ENCODE measurements around the gene STX11.
"Not testable (repeated sequence)": the region's sequence is repeated elsewhere in the genome, so short reads cannot be mapped to it uniquely, and the experiment has no call there.

Gene STX11

DNA sequence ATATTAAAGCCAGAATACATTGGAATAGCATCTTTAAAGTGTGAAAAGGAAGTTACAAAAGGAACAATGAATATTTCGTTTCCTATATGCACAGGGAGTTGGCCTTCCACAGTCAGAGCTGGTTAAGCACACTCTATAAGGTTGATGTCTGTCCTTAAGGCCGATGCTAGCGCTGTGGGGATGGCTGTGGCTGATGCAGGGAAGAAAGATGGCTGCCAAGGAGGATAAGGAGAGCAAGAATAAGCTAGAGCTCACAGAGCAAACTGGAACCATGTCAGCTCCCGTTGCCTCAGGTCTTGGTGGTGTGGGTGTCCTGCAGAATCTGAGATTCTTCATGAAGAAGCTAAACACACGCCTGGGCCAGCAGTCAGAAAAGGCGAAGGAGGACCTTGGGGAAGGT, 20.8 kb upstream of the STX11 start:
- Histone ChIP-seq H3K9me2 (replicated peaks; ENCODE audit: control insufficient read depth, low read length) (no peaks in the 10 kb centered on the region), H3K27ac (ENCODE audit: low read depth, low read length) (no peak overlapping the region), H3K4me2 (ENCODE audit: low read length) (no peak overlapping the region), H3K4me3 (ENCODE audit: low read length) (no peak overlapping the region), H3K36me3 (ENCODE audit: control insufficient read depth, low read length) (no peaks in the 10 kb centered on the region), H3F3A (ENCODE audit: control insufficient read depth, insufficient read depth) (no peaks in the 10 kb centered on the region), H3K79me2 (ENCODE audit: control insufficient read depth, low read length) (no peaks in the 10 kb centered on the region), H3K4me1 (ENCODE audit: control insufficient read depth, low read length) (no peaks in the 10 kb centered on the region; the same call in 1 of the 2 replicates), H4K20me1 (ENCODE audit: control insufficient read depth, insufficient read depth, low read depth, low read length) (no peaks in the 10 kb centered on the region), H3K9me3 (ENCODE audit: control insufficient read depth, insufficient read depth, low read length) (no peaks in the 10 kb centered on the region), H3K27me3 (ENCODE audit: control insufficient read depth, low read length) (peaks cover 9% of the 10 kb centered on the region)
- TF ChIP-seq, protein P1, sequence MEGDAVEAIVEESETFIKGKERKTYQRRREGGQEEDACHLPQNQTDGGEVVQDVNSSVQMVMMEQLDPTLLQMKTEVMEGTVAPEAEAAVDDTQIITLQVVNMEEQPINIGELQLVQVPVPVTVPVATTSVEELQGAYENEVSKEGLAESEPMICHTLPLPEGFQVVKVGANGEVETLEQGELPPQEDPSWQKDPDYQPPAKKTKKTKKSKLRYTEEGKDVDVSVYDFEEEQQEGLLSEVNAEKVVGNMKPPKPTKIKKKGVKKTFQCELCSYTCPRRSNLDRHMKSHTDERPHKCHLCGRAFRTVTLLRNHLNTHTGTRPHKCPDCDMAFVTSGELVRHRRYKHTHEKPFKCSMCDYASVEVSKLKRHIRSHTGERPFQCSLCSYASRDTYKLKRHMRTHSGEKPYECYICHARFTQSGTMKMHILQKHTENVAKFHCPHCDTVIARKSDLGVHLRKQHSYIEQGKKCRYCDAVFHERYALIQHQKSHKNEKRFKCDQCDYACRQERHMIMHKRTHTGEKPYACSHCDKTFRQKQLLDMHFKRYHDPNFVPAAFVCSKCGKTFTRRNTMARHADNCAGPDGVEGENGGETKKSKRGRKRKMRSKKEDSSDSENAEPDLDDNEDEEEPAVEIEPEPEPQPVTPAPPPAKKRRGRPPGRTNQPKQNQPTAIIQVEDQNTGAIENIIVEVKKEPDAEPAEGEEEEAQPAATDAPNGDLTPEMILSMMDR (IDR thresholded peaks at IDR 0.05; ENCODE audit: low read depth, low read length, poor library complexity, severe bottlenecking) = no peak
- TF ChIP-seq EZH2phosphoT487 (IDR thresholded peaks at IDR 0.05; ENCODE audit: borderline replicate concordance, low read length) = no peak

DNA sequence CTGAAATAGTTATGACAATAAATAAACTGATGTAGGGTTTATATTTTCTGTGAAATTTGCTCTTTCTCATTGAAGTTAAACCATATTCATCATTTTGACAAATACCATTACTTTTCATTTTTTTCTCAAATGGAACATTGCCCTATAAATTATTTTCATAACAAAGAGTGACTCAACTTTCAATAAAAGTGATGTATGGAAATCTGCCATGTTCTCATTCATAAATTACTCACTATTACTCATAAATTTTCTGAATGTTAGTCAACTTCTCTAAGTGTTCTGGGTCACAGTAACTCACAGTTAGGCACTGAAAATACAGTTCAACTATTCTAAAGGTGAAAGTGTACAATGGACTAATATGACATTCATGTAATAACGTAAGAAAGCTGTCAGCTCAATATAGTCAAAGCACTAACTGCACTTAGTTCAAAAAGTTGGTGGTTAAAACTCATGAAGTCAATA, 19.0 kb upstream of the STX11 start:
- H3K27me3 ChIP-seq (ENCODE audit: control insufficient read depth, low read length) = peaks cover 9% of the 10 kb centered on the region
- H3K4me1 ChIP-seq (ENCODE audit: control insufficient read depth, low read length) = no peaks in the 10 kb centered on the region
- no peak overlapping the region for H3K4me3 ChIP-seq (ENCODE audit: low read length)
- TF ChIP-seq, protein P1 (IDR thresholded peaks at IDR 0.05; ENCODE audit: low read depth, low read length, poor library complexity, severe bottlenecking) = no peak
- no peak for TF ChIP-seq EZH2phosphoT487 (IDR thresholded peaks at IDR 0.05; ENCODE audit: borderline replicate concordance, low read length)
- no peak overlapping the region for H3K4me2 ChIP-seq (ENCODE audit: low read length)
- no peaks in the 10 kb centered on the region for H4K20me1 ChIP-seq (ENCODE audit: control insufficient read depth, insufficient read depth, low read depth, low read length)
- H3K79me2 ChIP-seq (ENCODE audit: control insufficient read depth, low read length) = no peaks in the 10 kb centered on the region
- no peaks in the 10 kb centered on the region for H3K9me2 ChIP-seq (replicated peaks; ENCODE audit: control insufficient read depth, low read length)
- no peak overlapping the region for H3K27ac ChIP-seq (ENCODE audit: low read depth, low read length)
- no peaks in the 10 kb centered on the region for H3K9me3 ChIP-seq (ENCODE audit: control insufficient read depth, insufficient read depth, low read length)
- H3K36me3 ChIP-seq (ENCODE audit: control insufficient read depth, low read length) = no peaks in the 10 kb centered on the region
- no peaks in the 10 kb centered on the region for H3F3A ChIP-seq (ENCODE audit: control insufficient read depth, insufficient read depth)

DNA sequence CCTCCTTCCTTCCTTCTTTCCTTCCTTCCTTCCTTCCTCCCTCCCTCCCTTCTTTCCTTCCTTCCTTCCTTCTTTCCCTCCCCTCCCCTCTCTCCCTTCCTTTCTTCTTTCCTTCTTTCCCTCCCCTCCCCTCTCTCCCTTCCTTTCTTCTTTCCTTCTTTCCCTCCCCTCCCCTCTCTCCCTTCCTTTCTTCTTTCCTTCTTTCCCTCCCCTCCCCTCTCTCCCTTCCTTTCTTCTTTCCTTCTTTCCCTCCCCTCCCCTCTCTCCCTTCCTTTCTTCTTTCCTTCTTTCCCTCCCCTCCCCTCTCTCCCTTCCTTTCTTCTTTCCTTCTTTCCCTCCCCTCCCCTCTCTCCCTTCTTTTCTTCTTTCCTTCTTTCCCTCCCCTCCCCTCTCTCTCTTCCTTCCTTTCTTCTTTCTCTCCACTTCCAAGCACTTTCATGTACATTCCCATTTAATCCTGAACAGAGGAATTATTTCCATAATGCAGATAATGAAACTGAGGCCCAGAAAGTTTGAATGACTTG, 18.1 kb upstream of the STX11 start:
- H3K4me2 ChIP-seq (ENCODE audit: low read length) = not testable (repeated sequence)

DNA sequence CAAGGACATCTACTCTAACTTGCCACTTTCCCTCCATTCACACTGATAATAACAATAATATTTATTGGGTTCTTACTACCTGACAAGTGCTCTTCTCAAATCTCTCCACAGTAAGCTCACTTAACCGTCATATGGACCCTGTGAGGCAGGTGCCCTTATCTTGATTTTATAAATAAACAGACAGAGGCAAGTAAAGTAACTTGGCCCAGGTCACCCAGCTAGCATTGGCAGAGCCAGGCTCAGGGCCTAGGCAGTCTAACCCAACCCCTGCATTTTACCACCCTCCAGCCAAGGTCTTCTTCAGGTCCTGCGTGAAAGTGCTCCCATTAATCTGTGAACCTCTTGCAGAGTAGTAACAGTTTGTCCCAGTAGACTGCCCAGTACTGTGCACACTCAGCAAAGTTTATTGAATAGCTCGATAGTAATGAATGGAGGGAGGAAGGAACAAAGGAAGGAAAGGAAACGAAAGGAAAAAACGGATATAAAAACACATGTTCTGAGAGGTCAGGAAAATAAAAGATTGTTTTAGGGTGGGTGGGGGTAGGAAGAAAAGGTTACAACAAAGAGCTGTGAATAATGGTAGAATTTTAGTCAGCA, 17.0 kb upstream of the STX11 start:
- H3K27ac ChIP-seq (ENCODE audit: low read depth, low read length) = no peak overlapping the region
- no peaks in the 10 kb centered on the region for H3K79me2 ChIP-seq (ENCODE audit: control insufficient read depth, low read length)
- TF ChIP-seq, protein P1 (IDR thresholded peaks at IDR 0.05; ENCODE audit: low read depth, low read length, poor library complexity, severe bottlenecking) = no peak
- TF ChIP-seq EZH2phosphoT487 (IDR thresholded peaks at IDR 0.05; ENCODE audit: borderline replicate concordance, low read length) = no peak
- H3K9me2 ChIP-seq (replicated peaks; ENCODE audit: control insufficient read depth, low read length) = no peaks in the 10 kb centered on the region
- H3K4me1 ChIP-seq (ENCODE audit: control insufficient read depth, low read length) = no peaks in the 10 kb centered on the region
- H3K36me3 ChIP-seq (ENCODE audit: control insufficient read depth, low read length) = no peaks in the 10 kb centered on the region
- no peak overlapping the region for H3K4me2 ChIP-seq (ENCODE audit: low read length)
- H3K27me3 ChIP-seq (ENCODE audit: control insufficient read depth, low read length) = peaks cover 9% of the 10 kb centered on the region
- no peaks in the 10 kb centered on the region for H4K20me1 ChIP-seq (ENCODE audit: control insufficient read depth, insufficient read depth, low read depth, low read length)
- H3K9me3 ChIP-seq (ENCODE audit: control insufficient read depth, insufficient read depth, low read length) = no peaks in the 10 kb centered on the region
- no peak overlapping the region for H3K4me3 ChIP-seq (ENCODE audit: low read length)
- H3F3A ChIP-seq (ENCODE audit: control insufficient read depth, insufficient read depth) = no peaks in the 10 kb centered on the region

More for the DNA sequence above, 18.1 kb upstream of the STX11 start:
- H4K20me1 ChIP-seq (ENCODE audit: control insufficient read depth, insufficient read depth, low read depth, low read length); H3K4me3 ChIP-seq (ENCODE audit: low read length); H3K79me2 ChIP-seq (ENCODE audit: control insufficient read depth, low read length); H3K27me3 ChIP-seq (ENCODE audit: control insufficient read depth, low read length); H3K36me3 ChIP-seq (ENCODE audit: control insufficient read depth, low read length); H3K27ac ChIP-seq (ENCODE audit: low read depth, low read length); H3K9me3 ChIP-seq (ENCODE audit: control insufficient read depth, insufficient read depth, low read length); H3F3A ChIP-seq (ENCODE audit: control insufficient read depth, insufficient read depth); H3K4me1 ChIP-seq (ENCODE audit: control insufficient read depth, low read length); H3K9me2 ChIP-seq (replicated peaks; ENCODE audit: control insufficient read depth, low read length): not testable (repeated sequence)
